Ishikawa (cell line): Measurements from ENCODE around the gene KLF16.

Source experiments
- CEBPB ChIP-seq: IDR thresholded peaks from 2 replicates; pipeline ENCODE4 v1.6.1; 2012
- EGR1 ChIP-seq: IDR thresholded peaks from 2 replicates; pipeline ENCODE4 v1.6.1; 2012
- EP300 ChIP-seq: IDR thresholded peaks from 2 replicates; pipeline ENCODE4 v1.6.1; 2012; ENCODE audit warnings: borderline replicate concordance
- FOXM1 ChIP-seq: IDR thresholded peaks from 2 replicates; pipeline ENCODE4 v1.6.1; 2012; ENCODE audit warnings: low read depth, borderline replicate concordance
- NFIC ChIP-seq: IDR thresholded peaks from 2 replicates; pipeline ENCODE4 v1.6.1; 2012
- RAD21 ChIP-seq: IDR thresholded peaks from 2 replicates; pipeline ENCODE4 v1.6.1; 2012; ENCODE audit warnings: low read depth
- TAF1 ChIP-seq: IDR thresholded peaks from 2 replicates; pipeline ENCODE4 v1.6.1; 2012; ENCODE audit warnings: low read depth, mild to moderate bottlenecking
- YY1 ChIP-seq: IDR thresholded peaks from 2 replicates; pipeline ENCODE4 v1.6.1; 2012; ENCODE audit warnings: low read depth
- TF ChIP-seq, protein P1 (sequence below): IDR thresholded peaks from 2 replicates; pipeline ENCODE4 v1.6.1; 2012; ENCODE audit warnings: low read depth, mild to moderate bottlenecking
- TF ChIP-seq, protein P2 (sequence below): IDR thresholded peaks from 2 replicates; pipeline ENCODE4 v1.6.1; 2012

DNA sequence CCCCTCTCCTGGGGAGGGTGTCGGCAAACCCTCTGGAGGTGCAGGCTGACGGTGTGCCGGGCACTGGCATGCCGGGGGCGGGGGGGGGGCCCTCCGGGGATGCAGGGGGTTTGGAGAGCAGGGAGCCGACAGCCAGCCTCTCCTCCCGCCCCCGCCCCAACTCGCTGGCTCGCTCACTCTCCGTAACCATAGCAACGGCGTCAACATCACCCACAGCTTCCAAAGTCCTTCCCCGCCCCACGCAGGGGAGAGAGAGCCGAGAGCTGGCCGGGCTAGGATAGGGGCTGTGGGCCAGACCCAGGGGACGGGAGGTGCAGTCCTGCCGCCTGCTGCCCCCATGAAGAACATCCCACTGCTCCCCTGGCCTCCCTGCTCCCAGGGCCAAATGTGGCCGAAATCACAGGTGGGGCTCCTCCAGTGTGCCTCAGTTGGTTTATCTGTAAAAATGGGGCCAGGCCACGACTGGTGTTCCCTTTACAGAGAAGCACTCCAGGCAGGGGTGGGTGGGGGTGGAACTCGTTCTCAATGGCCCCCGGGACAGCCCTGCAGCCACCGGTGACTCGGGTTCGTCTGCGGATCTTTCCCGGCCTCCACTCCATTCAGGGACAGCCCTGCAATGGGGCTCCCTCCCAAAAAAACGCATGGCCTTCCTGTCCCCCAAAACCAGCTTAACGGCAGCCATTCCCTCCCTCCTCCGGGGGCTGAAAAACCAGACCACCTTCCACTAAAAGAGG lies 3.2 kb downstream of the KLF16 start:
- TF ChIP-seq, protein P1, sequence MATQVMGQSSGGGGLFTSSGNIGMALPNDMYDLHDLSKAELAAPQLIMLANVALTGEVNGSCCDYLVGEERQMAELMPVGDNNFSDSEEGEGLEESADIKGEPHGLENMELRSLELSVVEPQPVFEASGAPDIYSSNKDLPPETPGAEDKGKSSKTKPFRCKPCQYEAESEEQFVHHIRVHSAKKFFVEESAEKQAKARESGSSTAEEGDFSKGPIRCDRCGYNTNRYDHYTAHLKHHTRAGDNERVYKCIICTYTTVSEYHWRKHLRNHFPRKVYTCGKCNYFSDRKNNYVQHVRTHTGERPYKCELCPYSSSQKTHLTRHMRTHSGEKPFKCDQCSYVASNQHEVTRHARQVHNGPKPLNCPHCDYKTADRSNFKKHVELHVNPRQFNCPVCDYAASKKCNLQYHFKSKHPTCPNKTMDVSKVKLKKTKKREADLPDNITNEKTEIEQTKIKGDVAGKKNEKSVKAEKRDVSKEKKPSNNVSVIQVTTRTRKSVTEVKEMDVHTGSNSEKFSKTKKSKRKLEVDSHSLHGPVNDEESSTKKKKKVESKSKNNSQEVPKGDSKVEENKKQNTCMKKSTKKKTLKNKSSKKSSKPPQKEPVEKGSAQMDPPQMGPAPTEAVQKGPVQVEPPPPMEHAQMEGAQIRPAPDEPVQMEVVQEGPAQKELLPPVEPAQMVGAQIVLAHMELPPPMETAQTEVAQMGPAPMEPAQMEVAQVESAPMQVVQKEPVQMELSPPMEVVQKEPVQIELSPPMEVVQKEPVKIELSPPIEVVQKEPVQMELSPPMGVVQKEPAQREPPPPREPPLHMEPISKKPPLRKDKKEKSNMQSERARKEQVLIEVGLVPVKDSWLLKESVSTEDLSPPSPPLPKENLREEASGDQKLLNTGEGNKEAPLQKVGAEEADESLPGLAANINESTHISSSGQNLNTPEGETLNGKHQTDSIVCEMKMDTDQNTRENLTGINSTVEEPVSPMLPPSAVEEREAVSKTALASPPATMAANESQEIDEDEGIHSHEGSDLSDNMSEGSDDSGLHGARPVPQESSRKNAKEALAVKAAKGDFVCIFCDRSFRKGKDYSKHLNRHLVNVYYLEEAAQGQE, result no peak
- TF ChIP-seq NFIC (no peak), CEBPB (no peak), TAF1 (no peak), YY1 (no peak), RAD21 (no peak), EGR1 (peak; percentile 41; the same call in 1 of the 2 replicates), EP300 (no peak), FOXM1 (no peak)
- TF ChIP-seq, protein P2, sequence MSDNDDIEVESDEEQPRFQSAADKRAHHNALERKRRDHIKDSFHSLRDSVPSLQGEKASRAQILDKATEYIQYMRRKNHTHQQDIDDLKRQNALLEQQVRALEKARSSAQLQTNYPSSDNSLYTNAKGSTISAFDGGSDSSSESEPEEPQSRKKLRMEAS, result no peak
